Activated CD4-positive, alpha-beta T cell treated with anti-CD3 and anti-CD28 coated beads, Interleukin-10, Interleukin-2, amounts not matched to agents 100 ng/mL and 50 ng/mL, durations not matched to agents 16 hours and 8 hours (primary cell): ENCODE data around the gene ADAMTS17.

Experiments used
- DNase-seq: peaks from one replicate; pipeline ENCODE4 v3.0.0-alpha.2; 2020

The ADAMTS17 gene

DNA sequence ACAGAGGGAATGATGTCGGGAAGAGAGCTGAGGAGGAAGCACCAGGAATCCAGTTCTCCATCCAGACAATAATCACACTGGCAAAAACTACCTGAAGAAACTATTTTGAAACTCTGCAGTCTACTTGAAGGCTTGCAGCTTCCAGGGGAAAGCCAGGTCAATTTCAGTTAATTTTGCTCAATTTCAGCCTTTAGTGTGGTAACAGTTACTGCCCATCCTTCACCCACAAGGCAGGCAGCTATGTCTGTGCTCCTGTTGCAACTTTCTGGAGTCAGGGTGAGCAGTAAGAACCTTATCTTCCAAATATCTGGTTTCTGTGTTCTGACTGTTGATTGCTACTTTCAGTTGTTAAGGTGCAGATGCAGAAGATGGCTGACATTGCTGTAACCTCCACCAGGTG lies 221.7 kb downstream of the ADAMTS17 start:
- DNase-seq: no peak

GRCh38 chr15:100118546-100118945 lies 223.2 kb downstream of the ADAMTS17 start:
- DNase-seq: no peak

GRCh38 chr15:100116416-100117190 lies 225.2 kb downstream of the ADAMTS17 start:
- DNase-seq: no peak

GRCh38 chr15:100115711-100116090 lies 226.1 kb downstream of the ADAMTS17 start:
- no peak for DNase-seq

- DNase-seq: no peak
Observed at GRCh38 chr15:100115066-100115710, 226.6 kb downstream of the ADAMTS17 start.

- DNase-seq: no peak
Observed at GRCh38 chr15:100114571-100114970, 227.2 kb downstream of the ADAMTS17 start.

DNA sequence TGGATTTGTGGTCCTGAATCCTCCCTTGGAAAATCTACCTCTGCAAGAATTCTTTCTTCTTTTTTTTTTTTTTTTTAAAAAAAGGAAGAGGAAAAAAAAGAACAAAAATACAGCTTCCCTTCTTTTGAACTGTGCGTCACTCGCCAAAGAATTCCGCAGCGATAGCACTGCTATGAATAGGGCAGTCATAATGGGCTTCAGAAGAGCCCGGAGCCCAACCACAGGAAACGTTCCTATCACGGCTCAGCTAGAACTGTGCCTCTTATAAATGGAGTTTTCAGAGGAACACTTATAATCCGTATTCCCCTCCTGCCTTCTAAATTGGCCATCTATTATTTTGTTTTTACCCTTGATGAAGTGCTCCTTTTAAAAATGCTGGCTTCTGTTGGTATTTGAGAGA lies 227.7 kb downstream of the ADAMTS17 start:
- DNase-seq: peak; percentile 14

DNA sequence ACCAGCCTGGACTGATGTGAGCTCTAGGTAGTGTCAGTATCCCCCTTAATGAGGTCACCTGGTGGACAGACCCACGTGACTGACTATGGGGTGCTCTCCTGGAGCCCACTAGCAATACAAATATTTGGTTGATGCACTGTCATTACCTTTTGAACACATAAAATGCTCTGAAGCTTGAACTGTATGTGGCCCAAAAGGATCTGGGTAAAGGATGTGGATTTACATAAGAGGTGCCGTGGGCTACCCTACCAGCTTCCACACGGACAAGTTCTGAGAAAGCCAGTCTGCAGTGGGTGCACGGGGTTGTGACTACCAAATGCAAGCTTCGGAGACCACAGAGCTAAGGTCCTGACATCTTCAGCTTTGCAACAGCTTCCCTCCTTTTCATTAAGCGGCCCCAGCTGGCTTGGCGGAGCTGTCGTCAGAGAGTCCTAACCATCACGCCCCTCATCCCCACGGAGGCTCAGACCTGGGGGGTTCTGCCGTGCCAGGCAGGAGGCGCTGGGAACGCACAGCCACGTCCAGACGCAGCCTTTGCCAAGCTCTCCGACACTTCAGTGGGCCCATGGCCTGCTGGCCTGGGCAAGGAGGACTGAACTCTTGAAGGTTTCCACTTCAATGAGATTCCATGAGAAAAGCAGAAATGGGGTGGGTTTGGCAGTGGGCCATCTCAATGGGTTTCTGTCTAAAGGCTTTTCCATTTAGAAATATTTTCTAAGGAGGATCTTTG lies 228.3 kb downstream of the ADAMTS17 start:
- DNase-seq: no peak

DNA sequence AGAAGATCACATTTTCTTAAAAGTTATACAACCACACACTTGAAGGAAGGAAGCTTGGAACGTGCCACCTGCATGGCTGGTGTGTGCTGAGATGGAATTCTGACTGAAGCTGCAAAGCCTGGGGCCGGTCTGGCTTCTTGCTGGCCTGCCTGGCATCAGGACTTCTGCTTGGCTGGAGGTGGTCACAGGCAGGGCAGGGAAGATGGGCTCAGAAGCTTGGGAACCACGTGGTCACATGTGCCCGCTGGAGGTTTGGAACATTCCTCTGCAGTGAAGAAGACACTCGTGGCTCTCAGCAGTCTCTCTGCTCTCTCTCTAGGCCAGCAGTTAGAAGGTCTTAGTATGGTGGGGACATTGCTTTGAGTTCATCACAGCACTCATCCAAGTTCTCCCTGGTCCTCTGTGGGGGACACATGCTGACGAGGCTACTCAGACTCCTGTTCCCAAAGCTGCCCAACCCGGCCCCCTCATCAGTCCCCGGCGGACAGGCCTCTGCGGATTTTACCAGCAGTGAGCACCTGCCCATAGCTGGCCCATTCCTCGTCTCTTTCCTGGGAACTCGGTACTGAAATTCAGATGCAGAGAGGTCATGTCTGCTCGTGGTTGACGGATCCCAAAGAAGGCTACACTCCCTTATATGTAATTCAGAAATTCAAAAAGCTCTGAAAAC lies 229.0 kb downstream of the ADAMTS17 start:
- no peak for DNase-seq

GRCh38 chr15:100112061-100112420 lies 229.7 kb downstream of the ADAMTS17 start:
- no peak for DNase-seq

- DNase-seq: peak; percentile 67
Observed at GRCh38 chr15:100111125-100112060, 230.4 kb downstream of the ADAMTS17 start.

DNA sequence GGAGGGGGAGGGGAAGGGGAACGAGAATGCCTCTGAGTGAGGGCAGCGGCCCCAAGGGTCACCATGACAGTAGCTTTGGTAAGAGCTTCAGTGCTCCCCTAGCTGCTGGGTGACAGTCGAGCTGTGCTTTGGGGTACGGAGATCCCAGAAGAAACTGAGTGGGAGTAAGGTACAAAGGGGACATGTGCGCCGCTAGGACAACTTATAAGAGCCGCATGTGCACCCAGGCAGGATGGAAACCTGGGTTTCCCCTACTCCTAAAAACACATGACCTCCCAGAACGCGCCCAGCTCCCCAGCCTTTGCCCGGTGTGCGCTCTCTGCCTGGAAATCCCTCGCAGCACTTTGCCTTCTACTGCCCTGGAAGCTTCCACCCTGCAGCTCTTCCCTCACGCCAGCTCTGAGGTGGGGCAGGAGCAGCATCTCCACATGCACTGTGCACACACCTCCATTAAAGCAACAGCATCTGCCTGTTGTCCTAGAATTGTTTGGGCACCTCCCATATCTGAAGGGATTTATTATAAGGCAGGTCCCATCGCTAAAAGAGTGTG lies 232.2 kb downstream of the ADAMTS17 start:
- DNase-seq: no peak

DNA sequence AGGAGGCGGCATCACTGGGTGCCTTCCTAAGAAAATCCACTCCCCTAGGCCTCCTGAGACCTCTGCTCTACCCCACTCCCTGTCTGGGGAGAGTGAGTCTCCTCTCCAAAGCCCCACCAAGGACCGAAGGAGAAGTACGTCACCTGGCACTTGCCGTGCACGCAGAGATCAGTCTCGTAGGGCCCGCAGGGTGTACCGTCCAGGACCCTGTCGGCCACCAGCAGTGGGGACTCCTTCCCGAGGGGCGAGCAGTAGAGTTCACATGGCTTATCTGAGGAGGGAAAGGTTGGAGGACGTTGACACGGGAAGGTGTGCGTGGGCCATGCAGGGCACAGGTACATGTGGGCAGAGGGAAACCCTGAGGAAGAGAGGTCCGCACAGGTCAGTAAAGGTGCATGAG lies 232.9 kb downstream of the ADAMTS17 start:
- no peak for DNase-seq

GRCh38 chr15:100108346-100108745 lies 233.4 kb downstream of the ADAMTS17 start:
- DNase-seq: no peak

- DNase-seq: no peak
Observed at GRCh38 chr15:100107606-100108225, 234.1 kb downstream of the ADAMTS17 start.

DNA sequence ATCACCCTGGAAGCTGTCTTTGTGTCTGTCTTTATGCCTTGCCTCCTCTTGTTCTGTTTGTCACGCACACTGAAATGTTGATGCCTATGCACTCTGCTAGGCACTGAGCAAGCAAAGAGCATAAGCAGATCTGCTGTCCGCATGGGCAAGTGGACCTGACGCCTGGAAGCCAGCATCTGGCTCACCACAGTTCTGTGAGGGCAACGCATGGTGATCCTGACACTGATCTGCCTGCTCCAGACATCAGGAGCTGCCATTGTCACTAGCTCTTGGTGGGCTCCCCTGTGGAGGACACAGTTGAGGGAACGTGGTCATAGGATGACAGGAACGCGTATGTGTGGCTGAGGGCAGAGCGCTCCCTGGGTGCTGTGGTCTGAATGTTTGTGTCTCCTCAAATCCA lies 234.6 kb downstream of the ADAMTS17 start:
- no peak for DNase-seq

DNA sequence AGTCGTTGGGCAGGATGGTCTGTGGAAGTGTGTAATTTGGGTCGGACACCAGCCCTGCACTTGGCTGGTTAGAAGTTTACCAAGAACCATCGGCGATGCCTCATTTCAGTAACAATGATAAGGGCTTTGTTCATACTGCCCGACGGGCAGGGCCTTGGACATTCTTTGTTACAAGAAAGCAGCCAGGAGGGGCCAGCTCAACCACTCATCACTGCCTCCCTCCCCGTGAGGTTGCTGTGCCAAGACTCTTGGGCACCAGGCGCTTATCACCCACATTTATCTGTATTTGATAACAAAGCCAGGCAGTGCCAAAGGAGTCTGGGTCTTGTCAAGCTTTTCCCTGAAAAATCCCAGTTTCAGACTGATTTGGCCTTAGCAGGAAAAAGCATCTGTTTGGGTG lies 235.0 kb downstream of the ADAMTS17 start:
- no peak for DNase-seq

DNA sequence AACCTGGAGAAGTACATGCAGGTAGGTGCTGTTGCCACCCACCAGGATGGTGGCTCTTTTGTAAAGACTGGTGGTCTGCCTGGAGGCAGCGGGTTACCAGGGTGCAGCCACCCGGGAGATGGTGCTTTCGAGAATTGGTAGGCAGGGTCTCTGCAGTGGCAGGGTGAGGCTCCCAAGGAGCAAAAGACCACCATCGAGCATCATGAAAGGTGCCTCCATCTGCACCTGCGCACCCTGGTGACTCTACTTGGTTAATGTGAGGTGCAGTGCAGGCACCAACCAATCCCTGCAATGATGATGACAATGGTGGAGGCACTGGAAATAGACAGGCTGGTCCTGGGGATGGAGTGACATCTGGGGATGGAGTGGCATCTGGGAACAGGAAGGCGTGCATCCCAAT lies 236.7 kb downstream of the ADAMTS17 start:
- DNase-seq: no peak

GRCh38 chr15:100104245-100104644 lies 237.5 kb downstream of the ADAMTS17 start:
- DNase-seq: no peak

DNA sequence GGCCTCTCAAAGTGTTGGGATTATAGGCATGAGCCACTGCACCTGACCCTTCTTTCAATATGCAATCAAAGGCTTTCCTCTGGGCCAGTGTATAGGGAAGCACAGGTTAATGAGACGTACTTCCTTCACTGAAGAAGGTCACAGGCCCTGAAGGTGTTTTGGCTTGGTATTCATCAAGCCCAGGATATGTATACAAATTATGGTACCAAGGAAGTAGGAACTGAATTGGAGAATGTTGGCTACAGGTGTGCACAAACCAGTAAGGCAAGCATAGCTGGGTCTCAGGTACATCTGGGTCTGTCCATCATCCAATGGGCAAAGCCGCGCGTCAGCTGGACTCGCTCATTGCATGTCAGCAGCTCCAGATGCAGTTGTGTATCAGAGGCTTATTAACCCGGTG lies 237.9 kb downstream of the ADAMTS17 start:
- no peak for DNase-seq

DNA sequence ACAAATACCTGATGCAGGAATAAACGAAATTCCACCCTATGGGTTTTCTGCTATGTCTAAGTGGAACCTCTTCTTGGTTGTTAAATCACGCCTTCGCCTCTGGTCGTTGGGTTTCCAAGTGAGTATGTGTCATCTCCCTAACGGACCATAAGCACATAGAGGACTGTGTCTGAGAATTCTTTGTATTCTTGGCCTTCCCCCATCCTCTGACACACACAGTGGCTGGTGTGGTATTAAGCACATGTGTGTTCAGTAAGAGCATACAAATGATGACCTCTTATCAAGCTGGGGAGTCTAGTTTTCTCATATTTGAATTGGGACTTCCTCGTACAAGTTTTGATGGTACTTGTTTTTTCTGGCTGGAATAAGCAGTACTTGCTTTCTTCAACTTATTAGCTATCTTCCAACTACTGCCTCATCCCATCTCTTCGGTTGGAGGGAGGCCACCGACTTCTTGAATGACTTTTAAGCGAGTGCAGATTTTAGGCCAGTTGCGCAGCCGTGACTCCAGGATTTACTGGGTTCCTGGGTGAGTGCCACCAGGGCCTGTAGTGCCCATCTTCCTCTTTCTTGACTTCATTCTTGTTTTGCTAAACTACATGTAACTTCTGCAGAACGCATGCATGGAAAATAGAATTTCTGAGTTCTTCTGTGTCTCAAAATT lies 240.2 kb downstream of the ADAMTS17 start:
- no peak for DNase-seq
